Mesothelial cell of epicardium (in vitro differentiated cells): Measurements from ENCODE around the gene ELAVL2. TPM values are rescaled to one million over a fixed set of nuclear protein-coding genes. Genes with fewer than 3 reads are reported as not detected.

Experiments used
- DNase-seq, 2 experiments: peaks; one replicate each; pipeline ENCODE4 v3.0.0; 2021; ENCODE audit warnings: low spot score in 2 of 2; ENCODE audit not compliant: unreplicated experiment in 2 of 2
- H3K27ac Mint-ChIP-seq: 2 replicates; pipeline ENCODE4 v1.8.0; 2021; ENCODE audit warnings: mixed read lengths
- H3K27me3 Mint-ChIP-seq: 2 replicates; pipeline ENCODE4 v1.8.0; 2021; ENCODE audit warnings: low read depth, mixed read lengths
- H3K36me3 Mint-ChIP-seq: 2 replicates; pipeline ENCODE4 v1.8.0; 2021; ENCODE audit warnings: mixed read lengths
- H3K4me1 Mint-ChIP-seq: 2 replicates; pipeline ENCODE4 v1.8.0; 2021; ENCODE audit warnings: mixed read lengths
- H3K4me3 Mint-ChIP-seq: 2 replicates; pipeline ENCODE4 v1.8.0; 2021; ENCODE audit warnings: mild to moderate bottlenecking, moderate library complexity, mixed read lengths
- H3K9me3 Mint-ChIP-seq: 2 replicates; pipeline ENCODE4 v1.8.0; 2021; ENCODE audit warnings: mixed read lengths
- CTCF ChIP-seq: fragments of 200-600 bp; sonication (generic); IDR thresholded peaks from one replicate; pipeline ENCODE4 v1.5.0; 2021; ENCODE audit warnings: antibody characterized with exemption; ENCODE audit not compliant: unreplicated experiment
- total RNA-seq: library from RNA; stranded (reverse); gene quantifications from 3 replicates; pipeline ENCODE4 v1.2.1, GENCODE V29; 2021

ELAVL2 gene
- total RNA-seq, 1 donor from 2014 or later: 1.4 TPM

DNA sequence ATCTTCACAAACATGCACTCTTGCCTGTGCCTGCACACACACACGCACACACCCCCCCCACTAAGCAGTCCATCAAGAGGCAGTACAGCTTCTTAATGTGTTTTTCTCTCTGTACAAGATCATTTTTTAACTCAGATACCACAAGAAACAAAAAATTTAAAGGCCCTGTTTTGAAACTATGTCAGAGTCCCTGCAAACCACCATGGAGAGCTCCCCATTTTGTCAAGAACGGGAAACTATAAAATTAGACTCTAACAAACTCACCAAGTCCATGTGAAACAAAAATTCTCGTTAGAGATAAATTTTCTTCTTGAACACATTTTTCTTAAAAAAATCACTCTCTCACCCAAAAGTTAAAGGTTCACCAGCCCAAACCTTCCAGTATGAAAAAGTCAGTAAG, 86.3 kb downstream of the ELAVL2 start:
- H3K27me3 Mint-ChIP-seq: no peaks in the 10 kb centered on the region

GRCh38 chr9:23736293-23736692, 89.7 kb downstream of the ELAVL2 start:
- Mint-ChIP-seq H3K4me3 (no peak overlapping the region), H3K27ac (no peak overlapping the region), H3K4me1 (no peaks in the 10 kb centered on the region), H3K27me3 (no peaks in the 10 kb centered on the region), H3K36me3 (no peaks in the 10 kb centered on the region), H3K9me3 (no peaks in the 10 kb centered on the region)
- no peak for DNase-seq
- TF ChIP-seq CTCF: no peak

More for the DNA sequence above, 86.3 kb downstream of the ELAVL2 start:
- no peak for DNase-seq
- no peaks in the 10 kb centered on the region for H3K9me3 Mint-ChIP-seq
- H3K36me3 Mint-ChIP-seq: no peaks in the 10 kb centered on the region
- H3K27ac Mint-ChIP-seq: no peak overlapping the region
- no peak overlapping the region for H3K4me3 Mint-ChIP-seq
- TF ChIP-seq CTCF: no peak
- H3K4me1 Mint-ChIP-seq: no peaks in the 10 kb centered on the region

- no peak for DNase-seq
- Mint-ChIP-seq H3K4me3 (no peak overlapping the region), H3K4me1 (no peaks in the 10 kb centered on the region), H3K9me3 (no peaks in the 10 kb centered on the region), H3K27me3 (no peaks in the 10 kb centered on the region), H3K27ac (no peak overlapping the region), H3K36me3 (no peaks in the 10 kb centered on the region)
- TF ChIP-seq CTCF: no peak
Measured at GRCh38 chr9:23733495-23734078, 92.5 kb downstream of the ELAVL2 start.

GRCh38 chr9:23731353-23731752, 94.7 kb downstream of the ELAVL2 start:
- H3K36me3 Mint-ChIP-seq: no peaks in the 10 kb centered on the region
- DNase-seq: no peak
- no peak for TF ChIP-seq CTCF
- H3K27me3 Mint-ChIP-seq: no peaks in the 10 kb centered on the region
- H3K27ac Mint-ChIP-seq: no peak overlapping the region
- no peaks in the 10 kb centered on the region for H3K4me1 Mint-ChIP-seq
- no peaks in the 10 kb centered on the region for H3K9me3 Mint-ChIP-seq
- H3K4me3 Mint-ChIP-seq: no peak overlapping the region

DNA sequence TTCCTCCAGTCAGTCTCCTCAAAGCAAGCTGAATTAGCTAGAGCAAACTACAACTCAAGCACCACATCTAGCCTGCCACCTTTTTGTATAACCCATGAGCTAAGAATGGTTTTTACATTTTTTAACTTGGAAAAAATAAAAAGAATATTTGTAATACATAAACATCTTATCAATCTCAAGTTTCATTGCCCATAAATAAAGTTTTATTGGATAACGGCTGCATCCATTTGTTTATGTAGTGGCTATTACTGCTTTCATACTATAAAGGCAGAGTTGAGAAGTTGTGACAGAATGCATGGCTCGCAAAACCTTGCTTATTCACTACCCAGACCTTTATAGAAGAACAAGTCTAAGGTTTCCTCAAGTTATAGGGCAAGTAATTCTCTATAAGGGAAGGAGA, 95.7 kb downstream of the ELAVL2 start:
- Mint-ChIP-seq H3K27me3 (no peaks in the 10 kb centered on the region), H3K4me3 (no peak overlapping the region), H3K4me1 (no peaks in the 10 kb centered on the region), H3K9me3 (no peaks in the 10 kb centered on the region), H3K36me3 (no peaks in the 10 kb centered on the region), H3K27ac (no peak overlapping the region)
- DNase-seq: no peak
- no peak for TF ChIP-seq CTCF

DNA sequence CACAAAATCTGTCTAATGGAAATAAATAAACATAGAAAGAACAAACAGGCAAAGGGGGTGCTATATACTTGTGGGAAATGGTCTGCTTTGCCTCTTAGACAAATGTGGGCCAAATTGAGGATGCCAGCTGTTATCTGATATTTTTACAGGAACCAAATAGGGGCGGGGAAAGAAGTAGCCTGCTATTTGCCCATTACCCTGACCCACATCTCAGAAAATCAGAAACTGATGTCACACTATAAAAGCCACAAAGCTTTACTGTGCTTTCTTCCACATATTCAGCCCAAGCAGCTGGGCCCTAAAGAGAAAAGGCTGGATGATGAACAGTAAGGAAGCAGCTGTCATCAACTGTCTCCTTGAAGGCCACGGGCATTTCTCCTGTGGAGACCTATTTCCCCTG, 97.3 kb downstream of the ELAVL2 start:
- no peak for TF ChIP-seq CTCF
- H3K4me3 Mint-ChIP-seq: no peak overlapping the region
- no peaks in the 10 kb centered on the region for H3K36me3 Mint-ChIP-seq
- no peaks in the 10 kb centered on the region for H3K4me1 Mint-ChIP-seq
- no peaks in the 10 kb centered on the region for H3K27me3 Mint-ChIP-seq
- peaks cover 1% of the 10 kb centered on the region for H3K9me3 Mint-ChIP-seq
- no peak for DNase-seq
- H3K27ac Mint-ChIP-seq: no peak overlapping the region
